HG02938 (cell line): ENCODE results near the gene RECQL.
"Not testable (repeated sequence)": the region's sequence is repeated elsewhere in the genome, so short reads cannot be mapped to it uniquely, and the experiment has no call there.

ENCODE experiments used
- ATAC-seq: cut with Tn5 transposase; IDR thresholded peaks from one replicate; pipeline ENCODE4 v1.9.1; 2021; ENCODE audit warnings: mild to moderate bottlenecking, moderate library complexity; ENCODE audit not compliant: unreplicated experiment

The RECQL gene

DNA sequence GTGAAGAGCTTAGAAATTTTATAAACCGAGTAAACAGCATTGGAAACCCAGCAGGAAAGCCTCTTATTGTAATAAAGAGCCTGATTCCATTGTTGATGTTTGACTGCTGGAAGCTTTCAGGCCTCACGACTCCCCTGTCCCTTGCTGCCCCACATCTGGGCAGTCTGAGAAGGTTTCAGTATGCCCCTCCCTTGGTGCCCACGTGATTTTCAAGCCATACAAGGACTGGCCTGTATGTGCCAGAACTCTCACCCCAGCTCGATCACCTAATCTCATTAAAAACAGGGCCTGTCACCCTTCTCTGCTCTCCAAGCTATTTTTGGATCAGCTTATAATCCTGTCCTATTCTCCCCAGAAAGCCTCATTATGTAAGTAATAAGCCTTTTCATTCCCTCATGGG, 71.4 kb downstream of the RECQL start:
- ATAC-seq: no peak

DNA sequence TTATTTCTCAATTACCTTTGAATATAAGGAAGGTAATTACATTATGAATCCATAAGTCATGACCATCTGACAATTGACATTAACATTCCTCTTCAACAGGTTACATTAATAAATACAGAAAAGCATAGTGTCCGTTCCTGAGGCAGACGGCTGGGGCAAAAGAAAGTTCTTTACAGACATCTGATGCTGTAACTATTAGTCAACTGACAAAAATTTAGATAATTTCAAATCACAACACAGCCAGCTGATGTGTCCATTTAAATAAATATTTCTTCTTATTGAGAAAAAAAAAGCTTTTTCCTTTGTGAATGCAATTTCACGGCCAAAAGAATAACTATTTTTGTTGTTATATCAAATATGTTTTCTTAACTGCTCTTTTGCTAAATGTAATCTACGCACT, 73.2 kb downstream of the RECQL start:
- no peak for ATAC-seq

- not testable (repeated sequence) for ATAC-seq
Observed at GRCh38 chr12:21419009-21419699, 82.3 kb downstream of the RECQL start.
